A673 (cell line): Measurements from ENCODE around the gene FLT1. TPM values are rescaled to one million over a fixed set of nuclear protein-coding genes. Genes with fewer than 3 reads are reported as not detected.

Source experiments
- BruUV-seq: library from RNA; stranded (reverse); fragments of 400-500 nt; replicated peaks from 2 replicates; lab custom pipeline; 2021; lab: Mats Ljungman, UMichigan
- CTCF ChIA-PET: fragments of 300-600 bp; sonication (Branson Sonifier 250); formaldehyde crosslinking; loops from one replicate; lab custom pipeline; 2022; ENCODE audit warnings: antibody characterized with exemption; lab: Charles Lee
- POLR2A ChIA-PET: fragments of 300-600 bp; sonication (Branson Sonifier 250); formaldehyde crosslinking; loops from one replicate; lab custom pipeline; 2022; ENCODE audit warnings: antibody characterized with exemption; ENCODE audit not compliant: low non-redundant PET; lab: Charles Lee
- DNase-seq: peaks from one replicate; pipeline ENCODE4 v3.0.0-alpha.2; 2015; ENCODE audit warnings: low spot score
- H3K27ac ChIP-seq: fragments of 200-600 bp; sonication (generic); 2 replicates; pipeline ENCODE4 v1.5.1; 2016; ENCODE audit warnings: mixed run types, low read depth, mild to moderate bottlenecking, mixed read lengths, antibody characterized with exemption, low read length; ENCODE audit not compliant: poor library complexity, severe bottlenecking
- H3K27me3 ChIP-seq: fragments of 200-600 bp; sonication (generic); replicated peaks from 2 replicates; pipeline ENCODE4 v1.6.1; 2017; ENCODE audit warnings: mixed run types, low read depth, mild to moderate bottlenecking, mixed read lengths, antibody characterized with exemption, low read length; ENCODE audit not compliant: insufficient read depth, poor library complexity
- H3K36me3 ChIP-seq: fragments of 200-600 bp; sonication (generic); 2 replicates; pipeline ENCODE4 v1.6.1; 2016; ENCODE audit warnings: mixed run types, mild to moderate bottlenecking, mixed read lengths, antibody characterized with exemption, low read length; ENCODE audit not compliant: insufficient read depth, poor library complexity, severe bottlenecking
- H3K4me1 ChIP-seq: fragments of 200-600 bp; sonication (generic); 2 replicates; pipeline ENCODE4 v1.6.1; 2017; ENCODE audit warnings: mixed run types, mild to moderate bottlenecking, mixed read lengths, antibody characterized with exemption, low read length; ENCODE audit not compliant: insufficient read depth, poor library complexity, severe bottlenecking
- H3K4me3 ChIP-seq: fragments of 200-600 bp; sonication (generic); 2 replicates; pipeline ENCODE4 v1.5.1; 2016; ENCODE audit warnings: low read depth, mixed run types, mild to moderate bottlenecking, mixed read lengths, low read length; ENCODE audit not compliant: poor library complexity, severe bottlenecking
- H3K9me3 ChIP-seq: fragments of 200-600 bp; sonication (generic); 2 replicates; pipeline ENCODE4 v1.6.1; 2016; ENCODE audit warnings: mixed run types, low read depth, mild to moderate bottlenecking, mixed read lengths, antibody characterized with exemption, low read length; ENCODE audit not compliant: poor library complexity, severe bottlenecking
- CTCF ChIP-seq: fragments of 300-800, 200-600 bp; sonication (generic); conservative IDR thresholded peaks from 2 replicates; pipeline ENCODE4 v1.5.1; 2017; ENCODE audit warnings: low read depth, mild to moderate bottlenecking, antibody characterized with exemption, low read length, moderate library complexity, mixed read lengths
- EZH2 ChIP-seq: fragments of 200-600 bp; sonication (generic); IDR thresholded peaks from 2 replicates; pipeline ENCODE4 v1.6.1; 2017; ENCODE audit warnings: borderline replicate concordance, low read depth, mild to moderate bottlenecking, mixed read lengths, antibody characterized with exemption, low read length; ENCODE audit not compliant: poor library complexity, severe bottlenecking
- intact Hi-C: fragments of 100-400 bp; cut with micrococcal nuclease; formaldehyde crosslinking; loops from one replicate; pipeline ENCODE4 v1.10.0; 2022; ENCODE audit not compliant: unreplicated experiment
- total RNA-seq: library from RNA; stranded (reverse); gene quantifications from 2 replicates; pipeline ENCODE4 v1.2.3, GENCODE V29; 2021

The FLT1 gene
- total RNA-seq, 1 experiment from 2014 or later: 5.2 TPM

- DNase-seq: no peak
- TF ChIP-seq EZH2: no peak
- no peak for TF ChIP-seq CTCF
- Histone ChIP-seq H3K4me3 (no peak overlapping the region), H3K27me3 (no peaks in the 10 kb centered on the region), H3K9me3 (peaks cover 5% of the 10 kb centered on the region), H3K36me3 (no peaks in the 10 kb centered on the region), H3K4me1 (peaks cover 8% of the 10 kb centered on the region), H3K27ac (no peak overlapping the region)
- intact Hi-C loops: no loop called here
- ChIA-PET POLR2A (no interaction called here), CTCF (no interaction called here)
- no TSS peak for BruUV-seq
These were observed 40.8 kb upstream of the FLT1 start for GRCh38 chr13:28535734-28536133.

GRCh38 chr13:28534801-28535200, 39.9 kb upstream of the FLT1 start:
- TF ChIP-seq CTCF: no peak
- H3K9me3 ChIP-seq: peaks cover 5% of the 10 kb centered on the region
- no peak for DNase-seq
- H3K4me1 ChIP-seq: peaks cover 17% of the 10 kb centered on the region
- no peaks in the 10 kb centered on the region for H3K36me3 ChIP-seq
- ChIA-PET CTCF (no interaction called here), POLR2A (no interaction called here)
- intact Hi-C loops: loop anchor here (5.0 kb wide), 1 partner anchor 102 kb away; no protein-coding TSS in a partner anchor
- BruUV-seq: no TSS peak
- no peaks in the 10 kb centered on the region for H3K27me3 ChIP-seq
- no peak overlapping the region for H3K4me3 ChIP-seq
- no peak overlapping the region for H3K27ac ChIP-seq

- H3K27ac ChIP-seq: no peak overlapping the region
- H3K4me3 ChIP-seq: no peak overlapping the region
- TF ChIP-seq CTCF (no peak), EZH2 (no peak)
- H3K9me3 ChIP-seq: peaks cover 5% of the 10 kb centered on the region
- no peak for DNase-seq
- peaks cover 20% of the 10 kb centered on the region for H3K4me1 ChIP-seq
- intact Hi-C loops: loop anchor here (5.0 kb wide), 1 partner anchor 103 kb away; no protein-coding TSS in a partner anchor
- BruUV-seq: no TSS peak
- H3K27me3 ChIP-seq: no peaks in the 10 kb centered on the region
- ChIA-PET POLR2A (no interaction called here), CTCF (no interaction called here)
- H3K36me3 ChIP-seq: no peaks in the 10 kb centered on the region
These were observed 39.3 kb upstream of the FLT1 start for GRCh38 chr13:28534210-28534609.
